HCT116 (cell line): Measurements from ENCODE around the gene TBC1D1. TPM values are rescaled to one million over a fixed set of nuclear protein-coding genes. Genes with fewer than 3 reads are reported as not detected.
"Not testable (repeated sequence)": the region's sequence is repeated elsewhere in the genome, so short reads cannot be mapped to it uniquely, and the experiment has no call there.

Experiments used
- ATAC-seq: fragments of 200-7000 bp; cut with Tn5 transposase; 2 replicates; pipeline ENCODE4 v1.9.1; 2020; ENCODE audit warnings: mild to moderate bottlenecking, moderate library complexity
- BruUV-seq: library from RNA; stranded (reverse); fragments of 400-500 nt; replicated peaks from 2 replicates; lab custom pipeline; 2021; lab: Mats Ljungman, UMichigan
- CTCF ChIA-PET: fragments of 300-600 bp; sonication (Branson Sonifier 250); formaldehyde crosslinking; loops from one replicate; lab custom pipeline; 2021; ENCODE audit warnings: antibody characterized with exemption; lab: Charles Lee
- POLR2A ChIA-PET: fragments of 300-600, 350-600 bp; sonication (Branson Sonifier 250); formaldehyde crosslinking; loops from one replicate; lab custom pipeline; 2021; ENCODE audit warnings: antibody characterized with exemption; lab: Charles Lee
- RAD21 ChIA-PET, 2 experiments: fragments of 300-600 bp; sonication (Branson Sonifier 250); formaldehyde crosslinking; loops; one replicate each; lab custom pipeline; 2023; ENCODE audit warnings: low total read pairs in 2 of 2; ENCODE audit not compliant: uncharacterized antibody in 2 of 2, unreplicated experiment in 2 of 2, low non-redundant PET in 1 of 2; lab: Charles Lee
- DNase-seq: peaks from one replicate; pipeline ENCODE4 v3.0.0-alpha.2; 2010; ENCODE audit warnings: low read depth, low spot score
- H2AFZ ChIP-seq: fragments of 200-600 bp; shearing (Covaris generic), sonication (generic); 2 replicates; pipeline ENCODE4 v1.6.1; 2017; ENCODE audit warnings: low read depth, mixed run types, mixed read lengths, antibody characterized with exemption, low read length; ENCODE audit not compliant: poor library complexity, severe bottlenecking
- H3K27ac ChIP-seq: 2 replicates; pipeline ENCODE4 v1.5.1; 2012; ENCODE audit warnings: low read depth, low read length
- H3K27me3 ChIP-seq: fragments of 200-600 bp; sonication (generic); 2 replicates; pipeline ENCODE4 v1.6.1; 2016; ENCODE audit warnings: mixed run types, low read length, mixed read lengths; ENCODE audit not compliant: insufficient read depth
- H3K36me3 ChIP-seq, 2 experiments: fragments of 200-500 bp in 1 of 2; fragments of 200-600 bp in 1 of 2; sonication (Bioruptor generic) in 1 of 2; sonication (generic) in 1 of 2; 2 replicates each; pipeline versions ENCODE4 v1.5.1 to v1.6.1; 2014 to 2016; ENCODE audit warnings: low read length in 2 of 2, inconsistent platforms in 1 of 2, mixed read lengths in 1 of 2, mixed run types in 1 of 2; ENCODE audit not compliant: insufficient read depth in 2 of 2, control insufficient read depth in 1 of 2
- H3K4me1 ChIP-seq, 2 experiments: fragments of 200-600 bp in 1 of 2; sonication (generic) in 1 of 2; 2 replicates each; pipeline versions ENCODE4 v1.5.1 to v1.6.1; 2012 to 2017; ENCODE audit warnings: low read length in 2 of 2, inconsistent platforms in 1 of 2, mild to moderate bottlenecking in 1 of 2, mixed read lengths in 1 of 2, mixed run types in 1 of 2, moderate library complexity in 1 of 2; ENCODE audit not compliant: insufficient read depth in 2 of 2, control insufficient read depth in 1 of 2
- H3K4me2 ChIP-seq: fragments of 200-600 bp; sonication (generic); 2 replicates; pipeline ENCODE4 v1.6.1; 2017; ENCODE audit warnings: mixed run types, low read length, mixed read lengths
- H3K4me3 ChIP-seq, 2 experiments: fragments of 200-600 bp in 1 of 2; sonication (generic) in 1 of 2; replicated peaks in 1 of 2; 2 replicates each; pipeline ENCODE4 v1.5.1; 2011 to 2016; ENCODE audit warnings: low read length in 2 of 2, control low read depth in 1 of 2, low read depth in 1 of 2, mild to moderate bottlenecking in 1 of 2, mixed read lengths in 1 of 2, mixed run types in 1 of 2
- H3K79me2 ChIP-seq: fragments of 200-600 bp; sonication (generic); 2 replicates; pipeline ENCODE4 v1.6.1; 2017; ENCODE audit warnings: mild to moderate bottlenecking, mixed run types, low read length, moderate library complexity, mixed read lengths; ENCODE audit not compliant: insufficient read depth
- H3K9ac ChIP-seq: fragments of 200-600 bp; sonication (generic); 2 replicates; pipeline ENCODE4 v1.6.1; 2016; ENCODE audit warnings: low read length, mixed read lengths
- H3K9me2 ChIP-seq: fragments of 200-600 bp; sonication (generic), shearing (Covaris generic); 2 replicates; pipeline ENCODE4 v1.6.1; 2017; ENCODE audit warnings: mixed run types, mild to moderate bottlenecking, moderate library complexity; ENCODE audit not compliant: insufficient read depth
- H3K9me3 ChIP-seq, 2 experiments: fragments of 200-500 bp in 1 of 2; fragments of 200-600 bp in 1 of 2; sonication (Bioruptor generic) in 1 of 2; sonication (generic) in 1 of 2; 2 replicates each; pipeline ENCODE4 v1.6.1; 2014 to 2017; ENCODE audit warnings: low read length in 2 of 2, mixed read lengths in 2 of 2, inconsistent platforms in 1 of 2, low read depth in 1 of 2, mild to moderate bottlenecking in 1 of 2, mixed run types in 1 of 2, moderate library complexity in 1 of 2; ENCODE audit not compliant: control insufficient read depth in 1 of 2, insufficient read depth in 1 of 2
- H4K20me1 ChIP-seq: fragments of 200-600 bp; sonication (generic), shearing (Covaris generic); 2 replicates; pipeline ENCODE4 v1.6.1; 2017; ENCODE audit warnings: mixed run types, mild to moderate bottlenecking, moderate library complexity; ENCODE audit not compliant: insufficient read depth
- CBX3 ChIP-seq: IDR thresholded peaks from 2 replicates; pipeline ENCODE4 v1.6.1; 2012; ENCODE audit warnings: low read depth
- EGR1 ChIP-seq: IDR thresholded peaks from 2 replicates; pipeline ENCODE4 v1.6.1; 2012; ENCODE audit warnings: low read depth
- RAD21 ChIP-seq: IDR thresholded peaks from 2 replicates; pipeline ENCODE4 v1.6.1; 2012; ENCODE audit warnings: low read depth, mild to moderate bottlenecking
- SIN3A ChIP-seq: IDR thresholded peaks from 2 replicates; pipeline ENCODE4 v1.6.1; 2012; ENCODE audit warnings: low read depth
- SP1 ChIP-seq: IDR thresholded peaks from 2 replicates; pipeline ENCODE4 v1.6.1; 2012; ENCODE audit warnings: low read depth
- ZFX ChIP-seq: fragments of 450-650 bp; IDR thresholded peaks from 2 replicates; pipeline ENCODE4 v1.6.1; 2017
- intact Hi-C: fragments of 100-400 bp; cut with micrococcal nuclease; formaldehyde crosslinking; loops from 2 replicates; pipeline ENCODE4 v1.10.0; 2022
- total RNA-seq: library from RNA; stranded (reverse); gene quantifications from one replicate; pipeline ENCODE4 v1.2.1, GENCODE V29; 2021; ENCODE audit not compliant: unreplicated experiment
- TF ChIP-seq, protein P1 (sequence below): IDR thresholded peaks from 2 replicates; pipeline ENCODE4 v1.6.1; 2011; ENCODE audit warnings: mild to moderate bottlenecking, low read length, moderate library complexity; ENCODE audit not compliant: insufficient replicate concordance; ENCODE audit errors: extremely low read depth

Gene TBC1D1
- total RNA-seq, 1 experiment from 2014 or later = 82.7 TPM

DNA sequence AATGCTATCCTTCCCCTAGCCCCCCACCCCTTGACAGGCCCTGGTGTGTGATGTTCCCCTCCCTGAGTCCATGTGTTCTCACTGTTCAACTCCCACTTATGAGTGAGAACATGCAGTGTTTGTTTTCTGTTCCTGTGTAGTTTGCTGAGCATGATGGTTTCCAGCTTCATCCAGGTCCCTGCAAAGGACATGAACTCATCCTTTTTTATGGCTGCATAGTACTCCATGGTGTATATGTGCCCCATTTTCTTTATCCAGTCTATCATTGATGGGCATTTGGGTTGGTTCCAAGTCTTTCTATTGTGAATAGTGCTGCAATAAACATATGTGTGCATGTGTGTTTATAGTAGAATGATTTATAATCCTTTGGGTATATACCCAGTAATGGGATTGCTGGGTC lies 32.2 kb downstream of the TBC1D1 start:
- H3K4me1 ChIP-seq, H4K20me1 ChIP-seq, ATAC-seq, H3K9me3 ChIP-seq, H3K4me3 ChIP-seq, H3K27ac ChIP-seq, H3K27me3 ChIP-seq, H3K79me2 ChIP-seq, CTCF ChIA-PET, H3K9me2 ChIP-seq, RAD21 ChIA-PET, H3K36me3 ChIP-seq, DNase-seq, H3K9ac ChIP-seq, BruUV-seq, H3K4me2 ChIP-seq, POLR2A ChIA-PET, H2AFZ ChIP-seq, intact Hi-C loops: not testable (repeated sequence)

DNA sequence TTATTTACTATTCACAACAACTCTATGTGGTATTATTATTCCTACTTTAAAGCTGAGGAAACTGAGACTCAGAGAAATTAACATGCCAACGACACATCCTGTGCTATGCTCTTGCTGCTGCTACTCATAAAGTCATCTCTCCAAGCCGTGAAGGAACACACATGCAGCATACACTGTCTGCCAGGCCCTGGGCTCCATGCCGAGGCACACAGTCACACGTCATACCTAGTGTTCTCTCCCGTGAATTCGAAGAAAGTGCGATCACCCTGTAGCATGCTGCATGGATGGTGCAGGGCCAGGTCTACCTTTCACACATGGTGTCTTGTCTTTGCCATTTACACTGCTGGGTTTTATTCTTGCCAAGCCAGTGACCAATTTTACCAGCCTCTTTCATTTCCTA lies 34.1 kb downstream of the TBC1D1 start:
- TF ChIP-seq RAD21 (no peak), EGR1 (no peak), SP1 (no peak), ZFX (no peak), SIN3A (no peak), CBX3 (no peak)
- TF ChIP-seq, protein P1, sequence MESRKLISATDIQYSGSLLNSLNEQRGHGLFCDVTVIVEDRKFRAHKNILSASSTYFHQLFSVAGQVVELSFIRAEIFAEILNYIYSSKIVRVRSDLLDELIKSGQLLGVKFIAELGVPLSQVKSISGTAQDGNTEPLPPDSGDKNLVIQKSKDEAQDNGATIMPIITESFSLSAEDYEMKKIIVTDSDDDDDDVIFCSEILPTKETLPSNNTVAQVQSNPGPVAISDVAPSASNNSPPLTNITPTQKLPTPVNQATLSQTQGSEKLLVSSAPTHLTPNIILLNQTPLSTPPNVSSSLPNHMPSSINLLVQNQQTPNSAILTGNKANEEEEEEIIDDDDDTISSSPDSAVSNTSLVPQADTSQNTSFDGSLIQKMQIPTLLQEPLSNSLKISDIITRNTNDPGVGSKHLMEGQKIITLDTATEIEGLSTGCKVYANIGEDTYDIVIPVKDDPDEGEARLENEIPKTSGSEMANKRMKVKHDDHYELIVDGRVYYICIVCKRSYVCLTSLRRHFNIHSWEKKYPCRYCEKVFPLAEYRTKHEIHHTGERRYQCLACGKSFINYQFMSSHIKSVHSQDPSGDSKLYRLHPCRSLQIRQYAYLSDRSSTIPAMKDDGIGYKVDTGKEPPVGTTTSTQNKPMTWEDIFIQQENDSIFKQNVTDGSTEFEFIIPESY = no peak
- no peak overlapping the region for H2AFZ ChIP-seq
- H4K20me1 ChIP-seq = no peaks in the 10 kb centered on the region
- ATAC-seq (no peak), DNase-seq (no peak)
- no peaks in the 10 kb centered on the region for H3K4me1 ChIP-seq
- H3K4me2 ChIP-seq = no peak overlapping the region
- no peaks in the 10 kb centered on the region for H3K9me3 ChIP-seq
- RAD21 ChIA-PET = no interaction called here
- BruUV-seq = no TSS peak
- POLR2A ChIA-PET = no interaction called here
- intact Hi-C loops = no loop called here
- no peak overlapping the region for H3K9ac ChIP-seq
- no peak overlapping the region for H3K4me3 ChIP-seq
- CTCF ChIA-PET = no interaction called here
- no peak overlapping the region for H3K27ac ChIP-seq
- H3K27me3 ChIP-seq = no peaks in the 10 kb centered on the region
- H3K9me2 ChIP-seq = no peaks in the 10 kb centered on the region
- H3K36me3 ChIP-seq = no peaks in the 10 kb centered on the region
- no peaks in the 10 kb centered on the region for H3K79me2 ChIP-seq
